ENCODE measurements around the gene PCDHGB3. TPM values are rescaled to one million over a fixed set of nuclear protein-coding genes. Genes with fewer than 3 reads are reported as not detected.
A peak's percentile ranks its signal among the peaks of the same experiment; 100 is the strongest.

Gene PCDHGB3
- total and polyA plus RNA-seq, 9 of the 15 experiments (the other 6 are each of a cell fraction or from before 2014, with no cell fraction given): 0.05 to 0.19 (median 0.11) TPM; not detected in 2

DNA sequence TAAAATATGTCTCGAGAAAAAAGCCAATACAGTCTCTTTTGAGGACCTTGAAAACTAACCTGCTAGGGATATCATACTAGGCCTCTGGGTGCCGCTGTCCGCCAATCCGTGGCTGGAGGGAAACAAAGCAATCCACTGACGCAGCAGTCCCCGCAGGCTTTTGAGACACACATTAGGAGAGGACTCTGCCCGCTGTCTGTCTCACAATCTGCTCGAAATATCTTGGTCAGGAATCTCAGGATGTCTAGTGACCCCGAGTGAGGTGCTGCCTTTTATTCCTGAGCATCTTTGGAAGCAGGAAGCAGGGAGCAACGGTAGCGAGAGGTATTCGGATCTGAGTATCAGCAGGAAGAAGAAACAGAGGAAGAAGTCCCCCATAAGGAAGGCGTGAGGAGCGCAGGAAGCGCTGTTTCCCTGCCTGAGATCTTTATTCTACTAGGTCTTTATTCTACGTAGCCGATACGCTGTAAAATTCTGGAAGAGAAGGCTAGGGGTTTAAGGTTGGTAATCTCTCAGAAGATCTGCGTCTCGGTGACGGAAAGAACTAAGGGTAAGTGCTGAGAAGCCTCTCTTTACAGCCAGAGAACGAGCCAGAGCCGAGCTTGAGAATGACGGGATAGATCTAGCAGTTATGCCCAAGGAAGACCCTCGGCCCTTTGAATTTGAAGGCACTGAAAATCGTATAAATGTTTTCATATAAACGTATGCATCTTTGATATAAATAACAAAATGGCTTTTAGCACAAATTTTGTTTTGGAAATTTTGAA, 43.8 kb upstream of the PCDHGB3 start (continued):
- TF ChIP-seq, protein P1, sequence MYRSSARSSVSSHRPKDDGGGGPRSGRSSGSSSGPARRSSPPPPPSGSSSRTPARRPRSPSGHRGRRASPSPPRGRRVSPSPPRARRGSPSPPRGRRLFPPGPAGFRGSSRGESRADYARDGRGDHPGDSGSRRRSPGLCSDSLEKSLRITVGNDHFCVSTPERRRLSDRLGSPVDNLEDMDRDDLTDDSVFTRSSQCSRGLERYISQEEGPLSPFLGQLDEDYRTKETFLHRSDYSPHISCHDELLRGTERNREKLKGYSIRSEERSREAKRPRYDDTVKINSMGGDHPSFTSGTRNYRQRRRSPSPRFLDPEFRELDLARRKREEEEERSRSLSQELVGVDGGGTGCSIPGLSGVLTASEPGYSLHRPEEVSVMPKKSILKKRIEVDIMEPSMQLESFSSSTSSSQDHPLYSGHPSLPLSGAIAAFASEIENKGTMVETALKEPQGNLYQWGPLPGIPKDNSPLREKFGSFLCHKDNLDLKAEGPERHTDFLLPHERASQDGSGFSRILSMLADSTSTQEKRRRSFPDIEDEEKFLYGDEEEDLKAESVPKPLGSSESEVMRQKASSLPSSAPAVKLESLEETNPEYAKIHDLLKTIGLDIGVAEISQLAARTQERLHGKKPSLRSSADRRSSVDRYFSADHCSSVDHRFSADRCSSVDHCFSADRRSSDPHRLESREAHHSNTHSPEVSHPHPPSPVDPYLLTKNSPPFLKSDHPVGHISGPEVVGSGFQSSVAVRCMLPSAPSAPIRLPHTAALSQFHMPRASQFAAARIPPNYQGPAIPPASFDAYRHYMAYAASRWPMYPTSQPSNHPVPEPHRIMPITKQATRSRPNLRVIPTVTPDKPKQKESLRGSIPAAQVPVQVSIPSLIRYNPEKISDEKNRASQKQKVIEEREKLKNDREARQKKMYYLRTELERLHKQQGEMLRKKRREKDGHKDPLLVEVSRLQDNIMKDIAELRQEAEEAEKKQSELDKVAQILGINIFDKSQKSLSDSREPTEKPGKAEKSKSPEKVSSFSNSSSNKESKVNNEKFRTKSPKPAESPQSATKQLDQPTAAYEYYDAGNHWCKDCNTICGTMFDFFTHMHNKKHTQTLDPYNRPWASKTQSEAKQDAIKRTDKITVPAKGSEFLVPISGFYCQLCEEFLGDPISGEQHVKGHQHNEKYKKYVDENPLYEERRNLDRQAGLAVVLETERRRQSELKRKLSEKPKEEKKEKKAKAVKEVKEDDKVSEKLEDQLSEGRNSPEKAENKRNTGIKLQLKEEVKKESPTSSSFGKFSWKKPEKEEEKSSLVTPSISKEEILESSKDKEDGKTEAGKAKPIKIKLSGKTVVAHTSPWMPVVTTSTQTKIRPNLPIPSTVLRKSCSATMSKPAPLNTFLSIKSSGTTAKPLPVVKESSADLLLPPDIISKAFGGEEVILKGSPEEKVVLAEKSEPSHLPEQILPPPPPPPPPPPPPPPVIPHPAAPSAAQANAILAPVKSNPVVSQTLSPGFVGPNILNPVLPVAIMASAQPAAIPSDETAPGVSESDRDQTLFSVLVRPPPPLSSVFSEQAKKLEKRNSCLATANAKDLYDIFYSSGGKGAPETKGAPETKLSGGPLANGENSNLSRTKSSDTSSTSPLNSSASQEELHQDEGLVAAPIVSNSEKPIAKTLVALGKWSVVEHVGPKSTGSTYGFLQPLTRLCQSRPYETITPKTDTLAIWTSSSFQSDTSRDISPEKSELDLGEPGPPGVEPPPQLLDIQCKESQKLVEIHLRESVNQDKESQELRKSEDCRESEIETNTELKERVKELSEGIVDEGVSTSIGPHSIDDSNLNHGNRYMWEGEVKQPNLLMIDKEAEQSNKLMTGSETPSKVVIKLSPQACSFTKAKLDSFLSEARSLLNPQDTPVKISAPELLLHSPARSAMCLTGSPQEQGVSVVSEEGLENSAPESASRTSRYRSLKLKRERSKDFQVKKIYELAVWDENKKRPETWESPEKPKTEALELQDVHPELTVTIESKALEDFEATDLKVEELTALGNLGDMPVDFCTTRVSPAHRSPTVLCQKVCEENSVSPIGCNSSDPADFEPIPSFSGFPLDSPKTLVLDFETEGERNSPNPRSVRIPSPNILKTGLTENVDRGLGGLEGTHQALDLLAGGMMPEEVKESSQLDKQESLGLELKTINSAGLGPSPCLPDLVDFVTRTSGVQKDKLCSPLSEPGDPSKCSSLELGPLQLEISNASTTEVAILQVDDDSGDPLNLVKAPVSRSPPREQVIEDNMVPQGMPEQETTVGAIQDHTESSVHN (IDR thresholded peaks at IDR 0.05; ENCODE audit: borderline replicate concordance in 1 of 2, low read depth in 1 of 2): no peak
- TF ChIP-seq CEBPB (tag; IDR thresholded peaks at IDR 0.05) (no peak), FOXK2 (conservative IDR thresholded peaks at IDR 0.05 in 1 of 2, IDR thresholded peaks at IDR 0.05 in 1 of 2; ENCODE audit: low read depth in 2 of 2) (0 out of 4 replicates have a peak, but pooled peaks have one; percentile 38 to 53), ZNF316 (IDR thresholded peaks at IDR 0.05) (peak; percentile 53), ZKSCAN3 (CRISPR knock-in tag; IDR thresholded peaks at IDR 0.05) (no peak), SOX6 (IDR thresholded peaks at IDR 0.05) (peak; percentile 79), SUPT5H (IDR thresholded peaks at IDR 0.05) (peak; percentile 61; the same call in 1 of the 2 replicates), CREB1 (IDR thresholded peaks at IDR 0.05) (0 out of 2 replicates have a peak, but pooled peaks have one; percentile 18), CREB1 (CRISPR knock-in tag; IDR thresholded peaks at IDR 0.05) (no peak), ASH1L (IDR thresholded peaks at IDR 0.05; ENCODE audit: borderline replicate concordance, low read depth, partially characterized antibody) (peak; percentile 22), SETDB1 (IDR thresholded peaks at IDR 0.05; ENCODE audit: low read length) (no peak), CTBP1 (IDR thresholded peaks at IDR 0.05; ENCODE audit: borderline replicate concordance) (peak; percentile 77), BACH1 (tag; IDR thresholded peaks at IDR 0.05) (no peak), TOE1 (IDR thresholded peaks at IDR 0.05; ENCODE audit: borderline replicate concordance) (0 out of 2 replicates have a peak, but pooled peaks have one; percentile 35), TOE1 (CRISPR knock-in tag; IDR thresholded peaks at IDR 0.05; ENCODE audit: borderline replicate concordance, low read depth) (no peak), POLR2AphosphoS5 (IDR thresholded peaks at IDR 0.05; ENCODE audit: control insufficient read depth, insufficient read depth, low read depth, low read length) (peak; percentile 60; the same call in 1 of the 2 replicates), FIP1L1 (IDR thresholded peaks at IDR 0.05; ENCODE audit: low read depth, low read length, poor library complexity, severe bottlenecking) (no peak), KAT2B (IDR thresholded peaks at IDR 0.05; ENCODE audit: low read depth, low read length) (no peak)
- TF ChIP-seq, protein P2, sequence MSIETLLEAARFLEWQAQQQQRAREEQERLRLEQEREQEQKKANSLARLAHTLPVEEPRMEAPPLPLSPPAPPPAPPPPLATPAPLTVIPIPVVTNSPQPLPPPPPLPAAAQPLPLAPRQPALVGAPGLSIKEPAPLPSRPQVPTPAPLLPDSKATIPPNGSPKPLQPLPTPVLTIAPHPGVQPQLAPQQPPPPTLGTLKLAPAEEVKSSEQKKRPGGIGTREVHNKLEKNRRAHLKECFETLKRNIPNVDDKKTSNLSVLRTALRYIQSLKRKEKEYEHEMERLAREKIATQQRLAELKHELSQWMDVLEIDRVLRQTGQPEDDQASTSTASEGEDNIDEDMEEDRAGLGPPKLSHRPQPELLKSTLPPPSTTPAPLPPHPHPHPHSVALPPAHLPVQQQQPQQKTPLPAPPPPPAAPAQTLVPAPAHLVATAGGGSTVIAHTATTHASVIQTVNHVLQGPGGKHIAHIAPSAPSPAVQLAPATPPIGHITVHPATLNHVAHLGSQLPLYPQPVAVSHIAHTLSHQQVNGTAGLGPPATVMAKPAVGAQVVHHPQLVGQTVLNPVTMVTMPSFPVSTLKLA (conservative IDR thresholded peaks at IDR 0.05): peak in 1 of 2 experiments; percentile 45; a peak in 1 of 4 replicates

All from K562 (cell line).